ENCODE data around the gene SLC51B. TPM values are rescaled to one million over a fixed set of nuclear protein-coding genes. Genes with fewer than 3 reads are reported as not detected.

Gene SLC51B
- total RNA-seq, 1 experiment from 2014 or later, result not detected

DNA sequence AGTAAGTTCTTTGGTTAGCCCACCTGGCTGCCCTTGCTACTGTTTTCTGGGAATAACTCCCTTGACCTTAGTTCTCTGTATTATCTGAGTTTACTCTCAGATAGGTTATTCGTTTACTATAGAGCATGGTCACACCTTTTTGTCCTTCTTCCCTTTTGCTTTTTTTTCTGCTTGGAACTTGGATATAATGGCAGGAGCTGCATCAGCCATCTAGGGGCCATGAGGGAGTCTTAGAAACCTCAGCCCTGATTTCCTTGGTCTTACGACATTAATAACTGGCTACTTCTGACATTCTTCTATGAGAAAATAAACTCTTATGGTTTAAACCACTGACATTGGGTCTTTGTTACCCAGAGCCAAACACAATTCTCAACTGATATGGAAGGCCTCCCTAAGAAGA is 3.4 kb upstream of the SLC51B start:
- ATAC-seq (no peak), DNase-seq (ENCODE audit: low read depth, low spot score) (no peak)
- Histone ChIP-seq H3K79me2 (ENCODE audit: insufficient read depth, low read length) (no peaks in the 10 kb centered on the region), H3K9ac (ENCODE audit: low read length) (no peak overlapping the region), H2AFZ (ENCODE audit: low read depth, low read length, poor library complexity, severe bottlenecking) (no peak overlapping the region), H3K9me3 (ENCODE audit: control insufficient read depth in 1 of 2, insufficient read depth in 1 of 2, low read depth in 1 of 2, low read length in 2 of 2) (no peaks in the 10 kb centered on the region), H3K4me3 (replicated peaks in 1 of 2; ENCODE audit: low read depth in 1 of 2, low read length in 2 of 2) (no peak overlapping the region), H4K20me1 (ENCODE audit: insufficient read depth) (no peaks in the 10 kb centered on the region), H3K27me3 (ENCODE audit: insufficient read depth, low read length) (no peaks in the 10 kb centered on the region), H3K4me2 (ENCODE audit: low read length) (no peak overlapping the region), H3K9me2 (ENCODE audit: insufficient read depth) (no peaks in the 10 kb centered on the region), H3K27ac (ENCODE audit: low read depth, low read length) (no peak overlapping the region), H3K4me1 (ENCODE audit: control insufficient read depth in 1 of 2, insufficient read depth in 2 of 2, low read length in 2 of 2) (peaks cover 13 to 30% of the 10 kb centered on the region in 2 experiments), H3K36me3 (ENCODE audit: control insufficient read depth in 1 of 2, insufficient read depth in 2 of 2, low read length in 2 of 2) (no peaks in the 10 kb centered on the region)
- no peak for TF ChIP-seq POLR2A (IDR thresholded peaks at IDR 0.05; ENCODE audit: borderline replicate concordance, extremely low read depth, insufficient read depth, insufficient read length)
- TF ChIP-seq, protein P1, sequence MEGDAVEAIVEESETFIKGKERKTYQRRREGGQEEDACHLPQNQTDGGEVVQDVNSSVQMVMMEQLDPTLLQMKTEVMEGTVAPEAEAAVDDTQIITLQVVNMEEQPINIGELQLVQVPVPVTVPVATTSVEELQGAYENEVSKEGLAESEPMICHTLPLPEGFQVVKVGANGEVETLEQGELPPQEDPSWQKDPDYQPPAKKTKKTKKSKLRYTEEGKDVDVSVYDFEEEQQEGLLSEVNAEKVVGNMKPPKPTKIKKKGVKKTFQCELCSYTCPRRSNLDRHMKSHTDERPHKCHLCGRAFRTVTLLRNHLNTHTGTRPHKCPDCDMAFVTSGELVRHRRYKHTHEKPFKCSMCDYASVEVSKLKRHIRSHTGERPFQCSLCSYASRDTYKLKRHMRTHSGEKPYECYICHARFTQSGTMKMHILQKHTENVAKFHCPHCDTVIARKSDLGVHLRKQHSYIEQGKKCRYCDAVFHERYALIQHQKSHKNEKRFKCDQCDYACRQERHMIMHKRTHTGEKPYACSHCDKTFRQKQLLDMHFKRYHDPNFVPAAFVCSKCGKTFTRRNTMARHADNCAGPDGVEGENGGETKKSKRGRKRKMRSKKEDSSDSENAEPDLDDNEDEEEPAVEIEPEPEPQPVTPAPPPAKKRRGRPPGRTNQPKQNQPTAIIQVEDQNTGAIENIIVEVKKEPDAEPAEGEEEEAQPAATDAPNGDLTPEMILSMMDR (IDR thresholded peaks at IDR 0.05 in 2 of 3, conservative IDR thresholded peaks at IDR 0.05 in 1 of 3; ENCODE audit: borderline replicate concordance in 1 of 3, insufficient read depth in 1 of 3, low read depth in 2 of 3, low read length in 2 of 3), result no peak
- no peak for TF ChIP-seq SRF (IDR thresholded peaks at IDR 0.05; ENCODE audit: low read depth)
- TF ChIP-seq, protein P2, sequence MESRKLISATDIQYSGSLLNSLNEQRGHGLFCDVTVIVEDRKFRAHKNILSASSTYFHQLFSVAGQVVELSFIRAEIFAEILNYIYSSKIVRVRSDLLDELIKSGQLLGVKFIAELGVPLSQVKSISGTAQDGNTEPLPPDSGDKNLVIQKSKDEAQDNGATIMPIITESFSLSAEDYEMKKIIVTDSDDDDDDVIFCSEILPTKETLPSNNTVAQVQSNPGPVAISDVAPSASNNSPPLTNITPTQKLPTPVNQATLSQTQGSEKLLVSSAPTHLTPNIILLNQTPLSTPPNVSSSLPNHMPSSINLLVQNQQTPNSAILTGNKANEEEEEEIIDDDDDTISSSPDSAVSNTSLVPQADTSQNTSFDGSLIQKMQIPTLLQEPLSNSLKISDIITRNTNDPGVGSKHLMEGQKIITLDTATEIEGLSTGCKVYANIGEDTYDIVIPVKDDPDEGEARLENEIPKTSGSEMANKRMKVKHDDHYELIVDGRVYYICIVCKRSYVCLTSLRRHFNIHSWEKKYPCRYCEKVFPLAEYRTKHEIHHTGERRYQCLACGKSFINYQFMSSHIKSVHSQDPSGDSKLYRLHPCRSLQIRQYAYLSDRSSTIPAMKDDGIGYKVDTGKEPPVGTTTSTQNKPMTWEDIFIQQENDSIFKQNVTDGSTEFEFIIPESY (IDR thresholded peaks at IDR 0.05; ENCODE audit: extremely low read depth, insufficient replicate concordance, low read length), result no peak
- TF ChIP-seq, protein P3, sequence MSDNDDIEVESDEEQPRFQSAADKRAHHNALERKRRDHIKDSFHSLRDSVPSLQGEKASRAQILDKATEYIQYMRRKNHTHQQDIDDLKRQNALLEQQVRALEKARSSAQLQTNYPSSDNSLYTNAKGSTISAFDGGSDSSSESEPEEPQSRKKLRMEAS (IDR thresholded peaks at IDR 0.05), result no peak
- no peak for TF ChIP-seq ELF1 (IDR thresholded peaks at IDR 0.05; ENCODE audit: borderline replicate concordance, low read depth)
- ChIA-PET POLR2A (no interaction called here), CTCF (interaction anchor here (1.3 kb wide), 2 partner anchors 37 to 60 kb away, joined by 3 to 4 read pairs; no protein-coding TSS in a partner anchor), RAD21 (ENCODE audit: low non-redundant PET in 1 of 2, low total read pairs in 2 of 2, uncharacterized antibody in 2 of 2, unreplicated experiment in 2 of 2) (no interaction called here)
- intact Hi-C loops (cut with micrococcal nuclease), result no loop called here
- no TSS peak for BruUV-seq (replicated peaks)

Measured in HCT116 (cell line).